Stomach (tissue), 9 donors: ENCODE measurements around the gene C1orf21. TPM values are rescaled to one million over a fixed set of nuclear protein-coding genes. Genes with fewer than 3 reads are reported as not detected.

ENCODE experiments used
- DNase-seq, 2 donors: peaks; one replicate each; pipeline versions ENCODE4 v3.0.0 to v3.0.0-alpha.2; 2013 to 2019
- H3K27ac ChIP-seq, 5 donors: fragments of 200-600 bp in 4 of 5; sonication (generic) in 4 of 5; one replicate each; pipeline ENCODE4 v1.5.1; 2013 to 2019; ENCODE audit warnings: mild to moderate bottlenecking in 1 of 5, moderate library complexity in 1 of 5
- H3K27me3 ChIP-seq, 3 donors: fragments of 200-600 bp; sonication (generic); one replicate each; pipeline ENCODE4 v1.5.1; 2017 to 2019; ENCODE audit warnings: mixed run types in 1 of 3
- H3K36me3 ChIP-seq, 4 donors: fragments of 200-600 bp; sonication (generic); 1 replicate in 3 of 4; 2 replicates in 1 of 4; pipeline ENCODE4 v1.5.1; 2016 to 2019
- H3K4me1 ChIP-seq, 4 donors: fragments of 200-600 bp; sonication (generic); one replicate each; pipeline ENCODE4 v1.5.1; 2016 to 2019
- H3K4me3 ChIP-seq, 4 donors: fragments of 200-600 bp; sonication (generic) in 3 of 4; one replicate each; pipeline ENCODE4 v1.5.1; 2016 to 2019; ENCODE audit warnings: mild to moderate bottlenecking in 1 of 4
- H3K9me3 ChIP-seq, 4 donors: fragments of 200-600 bp; sonication (generic); one replicate each; pipeline ENCODE4 v1.5.1; 2016 to 2019
- EP300 ChIP-seq: sonication (generic); formaldehyde crosslinking; IDR thresholded peaks from one replicate; pipeline ENCODE4 v1.6.1; 2017; ENCODE audit warnings: antibody characterized with exemption
- POLR2A ChIP-seq, 4 donors: fragments of 450-650 bp; IDR thresholded peaks; one replicate each; pipeline ENCODE4 v1.6.1; 2016; ENCODE audit warnings: antibody characterized with exemption in 4 of 4, control low read depth in 2 of 4, mild to moderate bottlenecking in 1 of 4, moderate library complexity in 1 of 4
- POLR2AphosphoS5 ChIP-seq, 3 donors: sonication (generic); formaldehyde crosslinking; IDR thresholded peaks; one replicate each; pipeline ENCODE4 v1.6.1; 2016; ENCODE audit warnings: antibody characterized with exemption in 3 of 3
- WGBS, 5 donors: extraction: QIAGEN DNeasy Blood & Tissue Kit in 3 of 5; methylation state at CpG; one replicate each; pipeline versions ENCODE4 v1.1.5 to v1.1.7; 2013 to 2018; 5-methylcytosine and 5-hydroxymethylcytosine counted together
- intact Hi-C: fragments of 100-400 bp; cut with DNase I; formaldehyde crosslinking; loops from one replicate; pipeline ENCODE4 v1.15.1; 2023; ENCODE audit warnings: low total_unique reads
- polyA plus RNA-seq, 3 donors: library from polyadenylated mRNA; stranded (reverse); fragments of 200-250 nt; gene quantifications; one replicate each; pipeline ENCODE4 v1.2.3, GENCODE V29; 2013
- total RNA-seq, 5 donors: library from RNA; depleted of rRNA; stranded (reverse); fragments of >200 nt; gene quantifications; one replicate each; pipeline versions ENCODE4 v1.1.0 to v1.2.3, GENCODE V29; 2014 to 2016
- TF ChIP-seq, protein P1 (sequence below), 7 experiments: fragments of 450-650 bp in 4 of 7; fragments of 200-600 bp in 3 of 7; sonication (generic) in 3 of 7; IDR thresholded peaks; one replicate each; pipeline ENCODE4 v1.5.1; 2016 to 2019; ENCODE audit warnings: antibody characterized with exemption in 7 of 7, control low read depth in 2 of 7, mild to moderate bottlenecking in 1 of 7
- donor health status: healthy with polysubstance abuse.
- donor health status: Bipolar disorder and iron deficiency.
- donor health status: healthy.

The C1orf21 gene
- total and polyA plus RNA-seq, 8 donors, result 10.1 to 114 (median 37.4) TPM

DNA sequence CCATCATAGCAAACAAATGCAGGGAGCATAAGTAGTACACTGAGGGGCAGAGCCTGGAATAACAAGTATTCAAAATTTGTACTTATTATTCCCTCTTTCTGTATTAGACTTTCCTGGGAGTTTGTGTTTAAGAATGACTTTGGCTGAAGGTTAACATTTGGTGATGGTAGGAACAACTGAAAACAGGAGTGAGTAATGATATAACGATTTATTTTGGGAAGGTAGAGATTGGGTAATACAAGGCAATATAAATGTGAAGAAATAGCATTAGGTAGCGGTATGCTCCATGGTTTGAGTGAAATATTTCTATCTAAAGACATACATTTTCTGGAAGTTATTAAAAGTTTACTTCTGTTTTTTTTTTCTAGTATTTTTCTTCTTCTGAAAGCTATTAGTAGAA is 18.5 kb upstream of the C1orf21 start:
- no peak for TF ChIP-seq EP300
- TF ChIP-seq, protein P1, sequence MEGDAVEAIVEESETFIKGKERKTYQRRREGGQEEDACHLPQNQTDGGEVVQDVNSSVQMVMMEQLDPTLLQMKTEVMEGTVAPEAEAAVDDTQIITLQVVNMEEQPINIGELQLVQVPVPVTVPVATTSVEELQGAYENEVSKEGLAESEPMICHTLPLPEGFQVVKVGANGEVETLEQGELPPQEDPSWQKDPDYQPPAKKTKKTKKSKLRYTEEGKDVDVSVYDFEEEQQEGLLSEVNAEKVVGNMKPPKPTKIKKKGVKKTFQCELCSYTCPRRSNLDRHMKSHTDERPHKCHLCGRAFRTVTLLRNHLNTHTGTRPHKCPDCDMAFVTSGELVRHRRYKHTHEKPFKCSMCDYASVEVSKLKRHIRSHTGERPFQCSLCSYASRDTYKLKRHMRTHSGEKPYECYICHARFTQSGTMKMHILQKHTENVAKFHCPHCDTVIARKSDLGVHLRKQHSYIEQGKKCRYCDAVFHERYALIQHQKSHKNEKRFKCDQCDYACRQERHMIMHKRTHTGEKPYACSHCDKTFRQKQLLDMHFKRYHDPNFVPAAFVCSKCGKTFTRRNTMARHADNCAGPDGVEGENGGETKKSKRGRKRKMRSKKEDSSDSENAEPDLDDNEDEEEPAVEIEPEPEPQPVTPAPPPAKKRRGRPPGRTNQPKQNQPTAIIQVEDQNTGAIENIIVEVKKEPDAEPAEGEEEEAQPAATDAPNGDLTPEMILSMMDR (IDR thresholded peaks at IDR 0.05), result no peak
- TF ChIP-seq POLR2A (IDR thresholded peaks at IDR 0.05), result no peak
- no peak for TF ChIP-seq POLR2AphosphoS5 (IDR thresholded peaks at IDR 0.05)
- intact Hi-C loops, result no loop called here

DNA sequence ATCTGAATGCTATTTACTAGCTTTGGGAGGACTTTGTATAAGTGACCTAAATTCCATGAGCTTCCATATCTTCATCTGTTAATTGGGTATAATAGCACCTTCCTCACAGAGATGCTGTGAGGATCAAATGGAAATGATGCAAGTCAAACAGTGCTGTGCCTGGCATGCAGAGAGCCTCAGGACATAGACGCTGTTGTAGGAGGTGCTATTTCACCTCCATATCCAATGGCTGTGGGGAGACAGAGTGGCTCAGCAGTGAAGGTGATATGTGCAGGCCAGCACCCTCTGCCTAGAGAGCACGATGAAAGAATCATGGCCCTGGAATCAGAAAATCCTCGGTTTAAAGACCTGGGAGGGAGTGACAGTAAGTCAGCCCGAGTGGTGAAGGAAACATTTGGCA is 16.0 kb upstream of the C1orf21 start:
- no peaks in the 10 kb centered on the region for H3K4me1 ChIP-seq
- H3K27ac ChIP-seq, result no peak overlapping the region
- H3K4me3 ChIP-seq, result no peak overlapping the region
- no peaks in the 10 kb centered on the region for H3K36me3 ChIP-seq
- no peak for DNase-seq
- no peaks in the 10 kb centered on the region for H3K27me3 ChIP-seq
- TF ChIP-seq EP300 (no peak), POLR2AphosphoS5 (IDR thresholded peaks at IDR 0.05) (no peak), POLR2A (IDR thresholded peaks at IDR 0.05) (no peak)
- TF ChIP-seq, protein P1 (IDR thresholded peaks at IDR 0.05), result no peak
- intact Hi-C loops, result no loop called here
- 58 to 85% (median 75%) methylated on average over 4 of the region's 4 CpGs for WGBS, 5 donors
- H3K9me3 ChIP-seq, result no peaks in the 10 kb centered on the region

More for the DNA sequence above, 18.5 kb upstream of the C1orf21 start:
- no peaks in the 10 kb centered on the region for H3K36me3 ChIP-seq
- H3K27ac ChIP-seq, result no peak overlapping the region
- no peaks in the 10 kb centered on the region for H3K9me3 ChIP-seq
- H3K4me3 ChIP-seq, result no peak overlapping the region
- no peak for DNase-seq
- no peaks in the 10 kb centered on the region for H3K4me1 ChIP-seq
- H3K27me3 ChIP-seq, result no peaks in the 10 kb centered on the region
- 77 to 94% (median 87%) methylated on average over 2 of the region's 2 CpGs for WGBS, 5 donors

DNA sequence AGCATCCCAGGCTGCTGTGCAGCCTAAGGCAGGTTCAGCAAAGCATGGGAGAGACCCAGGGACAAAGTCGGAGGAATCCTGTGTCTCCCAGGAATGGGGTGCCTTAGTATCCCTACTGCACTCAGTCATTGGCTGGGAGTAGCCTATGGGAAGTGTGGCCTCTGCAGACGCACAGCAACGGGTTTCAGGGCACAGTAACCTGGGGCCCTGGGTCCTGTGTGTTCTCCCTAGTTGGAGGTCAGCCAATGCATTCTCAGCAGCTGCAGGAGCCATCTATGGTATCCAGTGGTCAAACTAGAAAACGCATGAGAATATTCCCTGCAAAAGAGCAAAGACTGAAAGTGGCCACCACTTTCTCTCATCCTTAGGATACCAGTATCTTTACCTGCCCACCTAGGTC is 13.7 kb upstream of the C1orf21 start:
- H3K36me3 ChIP-seq, result no peaks in the 10 kb centered on the region
- no peaks in the 10 kb centered on the region for H3K4me1 ChIP-seq
- no peak for TF ChIP-seq POLR2AphosphoS5 (IDR thresholded peaks at IDR 0.05)
- no peak for TF ChIP-seq EP300
- TF ChIP-seq, protein P1 (IDR thresholded peaks at IDR 0.05), result no peak
- TF ChIP-seq POLR2A (IDR thresholded peaks at IDR 0.05), result no peak
- intact Hi-C loops, result no loop called here
- H3K27ac ChIP-seq, result no peak overlapping the region
- H3K9me3 ChIP-seq, result no peaks in the 10 kb centered on the region
- H3K4me3 ChIP-seq, result no peak overlapping the region
- H3K27me3 ChIP-seq, result no peaks in the 10 kb centered on the region
- DNase-seq, result no peak
- 55 to 72% (median 63%) methylated on average over 4 of the region's 4 CpGs for WGBS, 5 donors

DNA sequence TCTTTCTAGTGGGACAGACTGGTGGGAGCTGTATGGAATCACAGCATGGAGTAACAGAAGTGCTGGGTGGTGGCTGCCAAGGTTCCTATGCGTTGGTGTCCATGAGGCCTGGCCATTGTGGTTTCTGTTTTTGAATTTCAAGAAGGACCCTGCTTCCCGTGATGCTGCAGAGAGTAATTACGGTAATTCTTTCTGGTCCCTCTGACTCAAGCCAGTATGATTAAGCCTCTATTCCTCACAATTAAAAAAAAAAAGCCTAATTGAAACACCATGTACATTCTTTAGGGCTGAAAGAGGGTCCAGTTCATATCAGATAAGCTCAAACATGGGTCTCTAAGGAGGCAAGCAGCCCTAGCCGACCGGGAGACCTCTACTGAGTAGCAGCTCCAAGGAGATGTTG is 10.5 kb upstream of the C1orf21 start:
- no peaks in the 10 kb centered on the region for H3K4me1 ChIP-seq
- no peak for DNase-seq
- no peak for TF ChIP-seq POLR2A (IDR thresholded peaks at IDR 0.05)
- no peak for TF ChIP-seq EP300
- no peak for TF ChIP-seq POLR2AphosphoS5 (IDR thresholded peaks at IDR 0.05)
- TF ChIP-seq, protein P1 (IDR thresholded peaks at IDR 0.05), result no peak
- no peak overlapping the region for H3K4me3 ChIP-seq
- H3K36me3 ChIP-seq, result no peaks in the 10 kb centered on the region
- H3K9me3 ChIP-seq, result no peaks in the 10 kb centered on the region
- H3K27ac ChIP-seq, result no peak overlapping the region
- no peaks in the 10 kb centered on the region for H3K27me3 ChIP-seq
- 79 to 94% (median 93%) methylated on average over 4 to 5 of the region's 5 CpGs for WGBS, 5 donors
- intact Hi-C loops, result no loop called here
